HEK293 (cell line): ENCODE results near the gene KIAA1755.

Source experiments
- CTCF ChIA-PET: fragments of 350-600 bp; formaldehyde crosslinking; extraction: SDS; loops from one replicate; lab custom pipeline; 2021; ENCODE audit warnings: antibody characterized with exemption; lab: Yijun Ruan, JAX
- POLR2A ChIA-PET: fragments of 300-600 bp; formaldehyde crosslinking; extraction: SDS; loops from one replicate; lab custom pipeline; 2020; ENCODE audit warnings: antibody characterized with exemption, inconsistent platforms; lab: Yijun Ruan, JAX
- H3K27ac ChIP-seq: fragments of 200-500 bp; sonication (Bioruptor generic); 2 replicates; pipeline ENCODE4 v1.5.1; 2014; ENCODE audit warnings: low read depth, low read length, control low read depth, inconsistent platforms; ENCODE audit errors: extremely low read depth
- H3K36me3 ChIP-seq, 2 experiments: fragments of 200-500 bp in 1 of 2; sonication (Bioruptor generic) in 1 of 2; 1 replicate in 1 of 2; 2 replicates in 1 of 2; pipeline ENCODE4 v1.5.1; 2014 to 2017; ENCODE audit warnings: inconsistent platforms in 2 of 2, low read length in 2 of 2; ENCODE audit not compliant: control insufficient read depth in 2 of 2, insufficient read depth in 1 of 2
- H3K4me1 ChIP-seq: fragments of 200-500 bp; sonication (Bioruptor generic); 2 replicates; pipeline ENCODE4 v1.5.1; 2014; ENCODE audit warnings: mild to moderate bottlenecking, low read length, inconsistent platforms; ENCODE audit not compliant: control insufficient read depth, insufficient read depth
- H3K4me3 ChIP-seq: 2 replicates; pipeline ENCODE4 v1.5.1; 2011; ENCODE audit warnings: low read depth, mild to moderate bottlenecking, control low read depth, low read length, moderate library complexity
- H3K9me3 ChIP-seq: fragments of 200-500 bp; sonication (Bioruptor generic); 2 replicates; pipeline ENCODE4 v1.5.1; 2014; ENCODE audit warnings: low read depth, low read length, inconsistent platforms; ENCODE audit not compliant: control insufficient read depth, insufficient read depth
- GLI4 ChIP-seq: fragments of 450-650 bp; formaldehyde crosslinking; IDR thresholded peaks from 2 replicates; pipeline ENCODE4 v1.5.1; 2016; ENCODE audit warnings: missing biosample characterization, missing genetic modification characterization
- KLF9 ChIP-seq: fragments of 450-650 bp; formaldehyde crosslinking; IDR thresholded peaks from 2 replicates; pipeline ENCODE4 v1.5.1; 2016; ENCODE audit warnings: missing biosample characterization, missing genetic modification characterization, low read depth
- SALL2 ChIP-seq: fragments of 450-650 bp; formaldehyde crosslinking; IDR thresholded peaks from 2 replicates; pipeline ENCODE4 v1.5.0; 2017; ENCODE audit warnings: missing biosample characterization, mild to moderate bottlenecking, missing genetic modification characterization, borderline replicate concordance
- SCRT1 ChIP-seq: fragments of 450-650 bp; formaldehyde crosslinking; IDR thresholded peaks from 2 replicates; pipeline ENCODE4 v1.5.1; 2016; ENCODE audit warnings: missing biosample characterization, missing genetic modification characterization, borderline replicate concordance
- SETDB1 ChIP-seq: IDR thresholded peaks from one replicate; pipeline ENCODE4 v1.6.1; 2017; ENCODE audit warnings: mild to moderate bottlenecking, low read length, moderate library complexity, mixed read lengths; ENCODE audit not compliant: insufficient read length
- SP3 ChIP-seq: fragments of 450-650 bp; formaldehyde crosslinking; IDR thresholded peaks from 2 replicates; pipeline ENCODE4 v1.5.1; 2016; ENCODE audit warnings: missing biosample characterization, missing genetic modification characterization
- TRIM28 ChIP-seq: IDR thresholded peaks from 2 replicates; pipeline ENCODE4 v1.6.1; 2011; ENCODE audit warnings: low read length, control low read depth, borderline replicate concordance
- ZBTB1 ChIP-seq: fragments of 450-650 bp; formaldehyde crosslinking; IDR thresholded peaks from 2 replicates; pipeline ENCODE4 v1.5.1; 2016; ENCODE audit warnings: missing biosample characterization, missing genetic modification characterization
- ZFP69B ChIP-seq: fragments of 450-650 bp; formaldehyde crosslinking; IDR thresholded peaks from 2 replicates; pipeline ENCODE4 v1.5.1; 2016; ENCODE audit warnings: missing biosample characterization, missing genetic modification characterization
- ZNF121 ChIP-seq: fragments of 450-650 bp; formaldehyde crosslinking; IDR thresholded peaks from 2 replicates; pipeline ENCODE4 v1.5.1; 2016; ENCODE audit warnings: missing biosample characterization, missing genetic modification characterization
- ZNF24 ChIP-seq: fragments of 450-650 bp; formaldehyde crosslinking; IDR thresholded peaks from 2 replicates; pipeline ENCODE4 v1.5.1; 2016; ENCODE audit warnings: missing biosample characterization, missing genetic modification characterization
- ZNF335 ChIP-seq: fragments of 450-650 bp; formaldehyde crosslinking; conservative IDR thresholded peaks from 2 replicates; pipeline ENCODE4 v1.5.1; 2016; ENCODE audit warnings: missing biosample characterization, missing genetic modification characterization
- ZNF341 ChIP-seq: fragments of 450-650 bp; formaldehyde crosslinking; IDR thresholded peaks from 2 replicates; pipeline ENCODE4; 2016; ENCODE audit warnings: low read depth, missing biosample characterization, missing genetic modification characterization
- ZNF350 ChIP-seq: fragments of 450-650 bp; formaldehyde crosslinking; IDR thresholded peaks from 2 replicates; pipeline ENCODE4 v1.5.0; 2017; ENCODE audit warnings: missing biosample characterization, mild to moderate bottlenecking, missing genetic modification characterization
- ZNF530 ChIP-seq: fragments of 450-650 bp; formaldehyde crosslinking; IDR thresholded peaks from 2 replicates; pipeline ENCODE4 v1.5.1; 2016; ENCODE audit warnings: low read depth, missing biosample characterization, missing genetic modification characterization
- ZNF571 ChIP-seq: fragments of 450-650 bp; formaldehyde crosslinking; IDR thresholded peaks from 2 replicates; pipeline ENCODE4 v1.5.0; 2017; ENCODE audit warnings: missing biosample characterization, missing genetic modification characterization
- ZNF623 ChIP-seq: fragments of 450-650 bp; formaldehyde crosslinking; IDR thresholded peaks from 2 replicates; pipeline ENCODE4 v1.5.1; 2016; ENCODE audit warnings: missing biosample characterization, missing genetic modification characterization
- ZNF768 ChIP-seq: fragments of 450-650 bp; formaldehyde crosslinking; IDR thresholded peaks from 2 replicates; pipeline ENCODE4 v1.5.1; 2018; ENCODE audit warnings: missing biosample characterization, mild to moderate bottlenecking, missing genetic modification characterization
- ZSCAN30 ChIP-seq: fragments of 450-650 bp; IDR thresholded peaks from 2 replicates; pipeline ENCODE4 v1.5.1; 2018; ENCODE audit warnings: missing biosample characterization, mild to moderate bottlenecking, missing genetic modification characterization, moderate library complexity
- TF ChIP-seq, protein P1 (sequence below): sonication (generic); formaldehyde crosslinking; IDR thresholded peaks from 2 replicates; pipeline ENCODE4 v1.8.1; 2022; ENCODE audit warnings: mild to moderate bottlenecking, moderate library complexity, missing genetic modification reagents
- TF ChIP-seq, protein P2 (sequence below): fragments of 450-650 bp; formaldehyde crosslinking; IDR thresholded peaks from 2 replicates; pipeline ENCODE4 v1.5.1; 2016; ENCODE audit warnings: missing biosample characterization, missing genetic modification characterization
- TF ChIP-seq, protein P3 (sequence below): fragments of 450-650 bp; formaldehyde crosslinking; IDR thresholded peaks from 2 replicates; pipeline ENCODE4 v1.5.1; 2017; ENCODE audit warnings: missing biosample characterization, mild to moderate bottlenecking, missing genetic modification characterization, moderate library complexity

Gene KIAA1755

DNA sequence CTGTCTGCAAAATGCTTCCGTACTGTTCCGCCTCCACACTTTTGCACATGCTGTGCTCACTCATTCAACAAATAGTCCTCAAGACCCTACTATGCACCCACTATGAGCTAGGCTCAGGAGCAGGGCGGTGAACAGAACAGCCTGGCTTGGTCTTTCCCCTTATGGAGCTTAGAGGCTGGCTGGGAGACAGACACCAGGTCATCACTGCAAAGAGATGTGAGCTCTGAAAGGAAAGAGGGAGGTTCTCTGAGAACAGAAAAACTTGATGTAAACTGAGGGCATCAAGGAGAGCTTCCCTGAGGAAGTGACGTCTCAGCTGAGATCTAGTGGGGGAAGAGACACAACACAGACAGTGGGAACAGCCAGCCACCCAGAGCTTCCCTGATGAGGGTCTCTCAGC, 64.5 kb downstream of the KIAA1755 start:
- Histone ChIP-seq H3K9me3 (no peaks in the 10 kb centered on the region), H3K4me3 (no peak overlapping the region), H3K36me3 (no peaks in the 10 kb centered on the region), H3K27ac (no peak overlapping the region), H3K4me1 (no peaks in the 10 kb centered on the region)
- ChIA-PET POLR2A (no interaction called here), CTCF (interaction anchor here (1.7 to 2.5 kb wide), 3 partner anchors 26 to 138 kb away, joined by 6 to 14 read pairs (median 9); no protein-coding TSS in a partner anchor)
- TF ChIP-seq, protein P1, sequence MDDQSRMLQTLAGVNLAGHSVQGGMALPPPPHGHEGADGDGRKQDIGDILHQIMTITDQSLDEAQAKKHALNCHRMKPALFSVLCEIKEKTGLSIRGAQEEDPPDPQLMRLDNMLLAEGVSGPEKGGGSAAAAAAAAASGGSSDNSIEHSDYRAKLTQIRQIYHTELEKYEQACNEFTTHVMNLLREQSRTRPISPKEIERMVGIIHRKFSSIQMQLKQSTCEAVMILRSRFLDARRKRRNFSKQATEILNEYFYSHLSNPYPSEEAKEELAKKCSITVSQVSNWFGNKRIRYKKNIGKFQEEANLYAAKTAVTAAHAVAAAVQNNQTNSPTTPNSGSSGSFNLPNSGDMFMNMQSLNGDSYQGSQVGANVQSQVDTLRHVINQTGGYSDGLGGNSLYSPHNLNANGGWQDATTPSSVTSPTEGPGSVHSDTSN (CRISPR knock-in tag), result no peak
- TF ChIP-seq ZBTB1 (tag by site-specific recombination) (no peak), KLF9 (tag by site-specific recombination) (no peak), ZNF341 (tag by site-specific recombination) (peak; percentile 73)

DNA sequence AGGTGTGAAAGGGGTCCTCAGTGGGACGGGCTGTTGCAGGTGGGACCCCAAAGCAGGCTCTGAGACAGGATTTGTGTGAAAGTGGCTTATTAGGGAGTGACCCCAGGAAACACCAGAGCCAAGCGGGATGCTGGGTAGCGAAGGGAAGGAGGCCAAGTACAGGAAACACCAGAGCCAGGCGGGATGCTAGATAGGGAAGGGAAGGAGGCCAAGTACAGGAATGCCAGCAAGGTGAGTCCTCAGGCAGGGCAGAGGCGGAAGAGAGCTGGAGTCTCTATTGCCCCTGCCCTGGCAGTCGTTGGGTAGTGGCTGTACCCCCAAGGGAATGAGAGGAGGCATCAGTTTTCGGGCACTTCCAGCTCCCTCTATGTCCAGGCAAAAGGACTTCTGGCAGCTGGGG, 65.0 kb downstream of the KIAA1755 start:
- Histone ChIP-seq H3K4me1 (no peaks in the 10 kb centered on the region), H3K9me3 (no peaks in the 10 kb centered on the region), H3K27ac (no peak overlapping the region), H3K4me3 (no peak overlapping the region), H3K36me3 (no peaks in the 10 kb centered on the region)
- TF ChIP-seq ZNF350 (tag by site-specific recombination), result no peak
- no peak for TF ChIP-seq ZNF24 (tag by site-specific recombination)
- no peak for TF ChIP-seq SALL2 (tag by site-specific recombination)
- TF ChIP-seq ZNF530, result no peak
- no peak for TF ChIP-seq TRIM28
- TF ChIP-seq GLI4 (tag by site-specific recombination), result no peak
- TF ChIP-seq SCRT1, result no peak
- TF ChIP-seq SETDB1, result no peak
- no peak for TF ChIP-seq ZFP69B (tag by site-specific recombination)
- TF ChIP-seq ZNF571 (tag by site-specific recombination), result no peak
- TF ChIP-seq, protein P2, sequence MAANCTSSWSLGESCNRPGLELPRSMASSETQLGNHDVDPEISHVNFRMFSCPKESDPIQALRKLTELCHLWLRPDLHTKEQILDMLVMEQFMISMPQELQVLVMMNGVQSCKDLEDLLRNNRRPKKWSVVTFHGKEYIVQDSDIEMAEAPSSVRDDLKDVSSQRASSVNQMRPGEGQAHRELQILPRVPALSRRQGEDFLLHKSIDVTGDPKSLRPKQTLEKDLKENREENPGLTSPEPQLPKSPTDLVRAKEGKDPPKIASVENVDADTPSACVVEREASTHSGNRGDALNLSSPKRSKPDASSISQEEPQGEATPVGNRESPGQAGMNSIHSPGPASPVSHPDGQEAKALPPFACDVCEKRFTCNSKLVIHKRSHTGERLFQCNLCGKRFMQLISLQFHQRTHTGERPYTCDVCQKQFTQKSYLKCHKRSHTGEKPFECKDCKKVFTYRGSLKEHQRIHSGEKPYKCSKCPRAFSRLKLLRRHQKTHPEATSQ (tag by site-specific recombination), result no peak
- TF ChIP-seq ZNF768 (tag by site-specific recombination), result no peak
- no peak for TF ChIP-seq ZNF121 (tag by site-specific recombination)
- TF ChIP-seq SP3 (tag by site-specific recombination), result no peak
- TF ChIP-seq ZNF335, result no peak
- TF ChIP-seq, protein P3, sequence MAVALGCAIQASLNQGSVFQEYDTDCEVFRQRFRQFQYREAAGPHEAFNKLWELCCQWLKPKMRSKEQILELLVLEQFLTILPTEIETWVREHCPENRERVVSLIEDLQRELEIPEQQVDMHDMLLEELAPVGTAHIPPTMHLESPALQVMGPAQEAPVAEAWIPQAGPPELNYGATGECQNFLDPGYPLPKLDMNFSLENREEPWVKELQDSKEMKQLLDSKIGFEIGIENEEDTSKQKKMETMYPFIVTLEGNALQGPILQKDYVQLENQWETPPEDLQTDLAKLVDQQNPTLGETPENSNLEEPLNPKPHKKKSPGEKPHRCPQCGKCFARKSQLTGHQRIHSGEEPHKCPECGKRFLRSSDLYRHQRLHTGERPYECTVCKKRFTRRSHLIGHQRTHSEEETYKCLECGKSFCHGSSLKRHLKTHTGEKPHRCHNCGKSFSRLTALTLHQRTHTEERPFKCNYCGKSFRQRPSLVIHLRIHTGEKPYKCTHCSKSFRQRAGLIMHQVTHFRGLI (tag by site-specific recombination), result no peak
- no peak for TF ChIP-seq ZNF623 (tag by site-specific recombination)
- TF ChIP-seq ZSCAN30 (tag by site-specific recombination), result no peak
- CTCF ChIA-PET, result interaction anchor here (2.3 to 2.5 kb wide), 2 partner anchors 26 to 138 kb away, joined by 9 to 14 read pairs; no protein-coding TSS in a partner anchor
- POLR2A ChIA-PET, result no interaction called here
